Central memory CD4-positive, alpha-beta T cell (primary cell): ENCODE data around the gene CREG2.

ENCODE experiments used
- DNase-seq: peaks from one replicate; pipeline ENCODE4 v3.0.0; 2022

CREG2 gene

GRCh38 chr2:101408925-101409324, 21.6 kb upstream of the CREG2 start:
- DNase-seq = no peak

DNA sequence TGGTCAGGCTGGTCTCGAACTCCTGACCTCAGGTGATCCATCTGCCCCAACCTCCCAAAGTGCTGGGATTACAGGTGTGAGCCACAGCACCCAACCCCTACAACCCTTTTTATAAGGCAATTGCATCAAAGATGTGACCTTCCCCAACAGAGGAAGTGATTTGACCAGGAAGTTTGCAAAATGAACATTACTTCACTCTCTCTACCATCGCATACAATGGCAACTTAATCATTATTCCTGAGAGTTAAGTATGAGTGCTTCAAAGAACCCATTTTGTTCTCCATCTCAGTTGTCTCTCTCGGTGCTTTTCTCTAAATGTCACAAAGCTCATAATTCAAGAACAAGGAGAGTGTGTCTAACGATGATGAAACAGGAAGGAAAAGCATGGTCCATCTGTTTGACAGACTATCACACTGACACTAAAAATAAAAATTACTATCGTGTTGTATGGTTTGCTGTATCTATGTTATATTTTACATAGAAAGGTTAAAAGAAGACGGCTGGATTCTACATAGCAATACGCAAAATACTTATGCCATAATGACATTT, 18.1 kb upstream of the CREG2 start:
- DNase-seq = no peak

DNA sequence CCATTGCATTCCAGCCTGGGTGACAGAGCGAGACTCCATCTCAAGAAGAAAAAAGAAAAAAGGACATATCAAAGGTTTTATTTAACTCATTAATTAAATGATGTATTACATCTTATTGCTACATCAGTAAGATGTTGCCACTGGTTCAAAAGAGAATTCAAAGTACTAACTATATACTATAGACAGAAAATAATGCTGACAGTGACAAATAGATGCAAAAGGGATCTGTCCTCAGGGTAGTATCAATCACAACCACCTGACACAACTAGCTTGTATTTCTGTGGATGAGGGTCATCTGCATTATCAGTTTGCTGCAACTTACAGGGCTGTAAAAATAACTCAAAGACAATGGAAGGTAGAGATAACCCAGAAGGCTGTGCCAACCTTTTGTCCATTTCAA, 16.4 kb upstream of the CREG2 start:
- DNase-seq = no peak

GRCh38 chr2:101402630-101403029, 15.3 kb upstream of the CREG2 start:
- no peak for DNase-seq

- no peak for DNase-seq
Measured at GRCh38 chr2:101401906-101402305, 14.6 kb upstream of the CREG2 start.

GRCh38 chr2:101401326-101401665, 14.0 kb upstream of the CREG2 start:
- DNase-seq = no peak

DNA sequence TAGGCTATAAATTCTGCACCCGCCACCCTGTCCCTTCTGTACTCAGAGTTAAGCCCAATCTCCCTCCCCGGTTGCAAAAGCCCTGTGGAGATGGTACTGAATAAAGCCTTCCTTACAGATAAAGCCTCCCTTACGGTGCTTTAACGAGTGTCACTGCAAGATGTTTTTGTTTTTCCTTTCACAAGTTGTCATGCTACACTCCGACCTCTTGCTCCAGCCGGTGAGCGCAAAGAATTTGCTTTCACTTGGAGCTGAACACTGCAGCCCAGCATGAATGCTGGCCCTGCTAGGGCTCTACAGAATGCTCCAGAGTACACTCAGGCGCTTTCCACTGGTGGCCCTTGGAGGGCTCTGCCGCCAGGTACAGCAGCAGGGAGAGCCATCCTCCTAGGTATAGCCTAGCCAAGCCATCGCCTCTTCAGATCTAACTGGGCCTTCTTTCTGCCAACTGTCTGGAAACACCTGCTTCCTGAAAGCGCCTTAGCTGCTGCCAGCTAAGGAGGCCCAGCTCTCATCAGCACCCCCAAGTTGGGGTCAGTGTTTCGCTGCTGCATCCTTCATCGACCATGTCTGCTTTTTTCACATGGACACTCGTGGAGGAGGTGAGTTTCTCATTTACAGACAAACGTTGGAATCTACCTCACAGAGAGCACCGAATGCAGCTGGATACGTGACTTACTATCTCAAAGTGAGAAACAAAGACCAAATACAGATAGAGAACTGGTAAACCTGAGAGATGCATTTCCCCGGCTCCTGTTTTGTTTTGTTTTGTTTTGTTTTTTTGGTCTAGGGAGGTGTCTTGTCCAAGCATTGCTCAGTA, 13.4 kb upstream of the CREG2 start:
- no peak for DNase-seq

- no peak for DNase-seq
Measured at GRCh38 chr2:101400048-101400447, 12.7 kb upstream of the CREG2 start.

GRCh38 chr2:101399021-101399799, 11.9 kb upstream of the CREG2 start:
- DNase-seq = no peak

DNA sequence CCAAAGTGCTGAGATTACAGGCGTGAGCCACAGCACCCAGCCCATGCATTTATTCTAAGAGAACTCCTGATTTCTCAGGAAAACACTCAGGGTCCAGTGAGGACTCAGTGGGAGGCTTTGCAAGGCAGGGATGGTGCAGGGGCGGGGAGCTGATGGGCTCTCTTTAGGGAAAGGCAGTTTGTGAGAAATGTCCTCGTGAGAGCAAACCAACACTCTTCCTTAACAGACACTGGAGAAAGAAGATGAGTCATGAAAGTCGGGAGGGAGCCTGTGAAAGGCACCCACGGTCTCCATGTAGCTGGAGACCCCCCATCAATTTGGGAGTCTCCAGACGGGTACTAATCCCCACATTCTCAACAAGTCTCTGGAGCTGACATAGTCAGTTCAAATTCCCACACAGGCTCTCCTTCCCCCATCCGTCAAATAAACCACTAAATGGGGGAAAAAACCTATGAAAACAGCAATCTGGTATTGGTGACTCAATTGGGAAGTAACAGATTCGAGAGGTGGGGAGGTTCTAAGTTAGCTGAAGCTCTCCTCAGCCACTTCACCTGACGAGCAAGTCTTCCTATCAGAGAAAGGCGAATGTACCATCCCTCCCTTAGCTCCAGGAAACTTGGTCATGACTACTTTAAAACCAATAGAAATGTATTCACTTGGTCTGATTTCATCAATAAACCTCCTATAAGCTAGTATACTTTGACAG, 11.0 kb upstream of the CREG2 start:
- no peak for DNase-seq

- no peak for DNase-seq
Measured at GRCh38 chr2:101396316-101396717, 9.0 kb upstream of the CREG2 start.

DNA sequence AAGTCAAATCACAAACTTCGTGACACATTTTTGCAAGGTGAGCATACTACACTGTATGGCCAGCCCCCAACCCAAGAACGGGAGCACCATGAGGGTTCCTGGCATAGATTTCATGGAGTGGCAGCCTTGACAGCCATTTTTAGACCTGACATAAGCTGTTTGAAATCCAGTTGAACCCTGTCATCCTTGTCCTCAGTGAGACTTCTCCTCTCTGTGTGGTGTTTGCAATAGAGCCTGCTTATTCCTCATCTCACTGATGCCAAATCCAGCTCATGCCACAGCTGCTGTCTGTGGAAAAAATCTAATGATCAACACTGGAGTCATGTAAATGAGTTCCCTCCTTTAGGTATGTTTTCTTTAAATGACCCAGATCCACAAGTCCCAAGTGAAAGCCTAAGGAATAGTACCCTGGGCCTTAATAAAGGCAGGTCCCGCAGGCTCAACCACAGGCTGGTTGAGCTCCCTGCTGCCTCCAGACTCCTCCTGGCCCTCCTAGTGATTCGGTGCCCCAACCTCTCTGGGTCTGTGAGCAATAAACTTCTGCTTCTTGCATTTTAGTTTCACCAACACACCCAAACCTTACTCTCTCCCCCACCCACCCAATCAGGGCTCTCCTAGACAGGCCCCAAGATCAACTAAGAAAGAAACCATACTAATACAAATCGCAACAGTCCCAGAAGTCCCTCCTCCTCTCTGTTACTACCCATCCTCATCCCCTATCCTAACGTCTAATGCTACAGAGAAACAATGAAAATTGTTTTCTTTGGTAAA, 8.4 kb upstream of the CREG2 start:
- DNase-seq = no peak

- no peak for DNase-seq
Measured at GRCh38 chr2:101388232-101388631, 929 bp upstream of the CREG2 start.

DNA sequence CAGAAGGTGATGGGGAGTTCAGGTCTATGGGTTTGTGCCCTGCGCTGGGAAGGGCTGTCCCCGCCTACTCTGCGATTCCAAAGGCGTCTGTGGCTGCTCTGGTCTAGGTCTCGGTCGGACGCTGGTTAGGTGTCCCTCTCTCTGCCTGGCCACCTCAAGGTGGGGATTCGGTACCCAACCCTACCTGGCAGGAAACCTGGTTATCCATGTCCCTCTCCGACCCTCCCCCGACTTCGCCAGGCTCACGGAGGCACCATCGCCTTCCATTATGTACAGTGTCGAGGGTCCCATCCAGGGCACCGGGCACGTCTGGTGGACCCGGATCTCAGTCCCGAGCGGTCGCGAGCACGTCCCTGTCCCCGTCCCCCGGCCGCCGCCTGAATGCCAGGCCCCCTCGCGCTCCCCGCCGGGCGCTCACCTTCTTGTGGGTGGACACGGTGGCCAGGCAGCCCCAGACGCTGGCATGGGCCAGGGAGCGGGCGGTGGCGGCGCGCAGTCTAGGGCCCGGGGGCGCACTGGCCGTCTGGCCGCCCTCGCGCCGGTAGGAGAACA, 628 bp downstream of the CREG2 start:
- no peak for DNase-seq

GRCh38 chr2:101383016-101383541, 4.2 kb downstream of the CREG2 start:
- no peak for DNase-seq

- DNase-seq = no peak
Measured at GRCh38 chr2:101382442-101382841, 4.9 kb downstream of the CREG2 start.

- no peak for DNase-seq
Measured at GRCh38 chr2:101380376-101380775, 6.9 kb downstream of the CREG2 start.

GRCh38 chr2:101379091-101379490, 8.2 kb downstream of the CREG2 start:
- no peak for DNase-seq

DNA sequence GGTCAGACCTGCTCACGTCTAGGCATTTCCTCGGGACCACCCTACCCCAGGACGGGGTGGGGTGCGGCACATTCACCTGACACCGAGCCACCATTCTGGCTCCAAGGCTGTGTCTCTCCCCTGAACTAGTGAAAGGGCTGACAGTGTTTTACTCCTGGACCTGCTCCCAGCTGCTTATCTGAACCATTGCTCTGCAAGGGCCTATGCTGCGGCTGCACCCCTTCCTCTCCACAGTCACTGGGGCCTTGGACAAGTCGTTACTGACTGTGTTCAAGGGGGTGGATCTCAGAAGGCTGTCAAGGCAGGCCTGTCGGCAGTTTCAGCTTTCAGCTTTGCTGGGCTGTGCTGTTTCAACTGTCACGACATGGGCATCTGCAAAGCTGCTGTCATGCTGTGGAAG, 11.7 kb downstream of the CREG2 start:
- no peak for DNase-seq

DNA sequence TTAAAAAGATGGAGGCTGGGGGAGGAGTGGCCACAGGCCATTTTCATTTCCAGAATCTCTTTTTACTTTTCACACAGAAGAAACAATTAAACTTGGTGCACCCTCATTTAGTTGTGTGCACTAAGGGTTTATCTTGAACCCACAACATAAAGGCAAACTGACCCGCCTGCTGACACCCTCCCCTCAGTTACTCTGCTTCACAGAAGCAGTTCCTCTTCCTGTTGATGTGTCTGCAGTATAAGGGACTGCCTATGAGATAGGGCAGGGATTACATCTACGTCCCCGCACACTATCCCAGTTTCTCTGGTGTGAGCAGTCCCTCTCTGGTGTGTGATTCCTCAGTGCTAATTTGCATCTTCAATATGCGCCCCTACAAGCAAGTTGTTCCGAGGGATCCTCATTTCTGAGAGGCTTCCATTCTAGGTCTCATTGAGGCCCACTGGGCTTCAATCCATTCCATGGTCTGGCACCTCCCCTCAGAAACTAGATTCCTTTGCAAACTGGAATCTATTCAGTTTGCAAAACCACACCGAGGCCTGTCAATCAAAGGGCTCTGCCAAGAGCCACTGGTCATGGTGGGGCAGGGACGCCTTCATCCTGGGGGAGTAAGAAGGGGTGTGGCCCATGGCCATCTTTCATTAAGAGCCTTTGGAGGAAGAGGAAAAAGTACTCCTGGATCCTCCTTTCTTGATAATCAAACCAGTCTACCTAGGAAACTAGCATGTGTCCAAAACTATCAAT, 12.3 kb downstream of the CREG2 start:
- DNase-seq = no peak

DNA sequence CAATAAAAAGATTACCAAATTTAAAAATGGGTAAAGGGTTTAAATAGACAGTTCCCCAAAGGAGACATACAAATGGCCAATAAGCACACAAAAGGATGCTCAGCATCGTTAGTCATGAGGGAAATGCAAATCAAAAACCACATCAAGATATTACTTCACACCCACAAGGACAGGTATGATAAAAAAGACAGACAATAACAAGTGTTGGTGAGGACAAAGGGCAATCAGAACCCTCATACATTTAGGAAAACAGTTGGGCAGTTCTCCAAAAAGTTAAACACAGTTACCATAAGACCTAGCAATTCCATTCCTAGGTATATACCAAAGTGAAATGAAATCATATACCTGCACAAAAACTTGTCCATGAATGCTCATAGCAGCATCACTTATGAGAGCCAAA, 14.5 kb downstream of the CREG2 start:
- DNase-seq = no peak
